Kidney (tissue), 14 donors: ENCODE data around the gene NTRK3. TPM values are rescaled to one million over a fixed set of nuclear protein-coding genes. Genes with fewer than 3 reads are reported as not detected.

ENCODE experiments used
- DNase-seq, 5 donors: peaks; one replicate each; pipeline ENCODE4 v3.0.0-alpha.2; 2013 to 2020
- FAIRE-seq: peaks from 2 replicates; lab custom pipeline; 2012; peaks lifted over from hg19 to GRCh38; lab: Jason Lieb, UNC
- H3K27ac ChIP-seq, 2 donors: one replicate each; pipeline ENCODE4 v1.7.0; 2013; ENCODE audit warnings: low read depth in 2 of 2, low read length in 2 of 2, inconsistent platforms in 1 of 2
- H3K27me3 ChIP-seq: one replicate; pipeline ENCODE4 v1.7.1; 2013; ENCODE audit warnings: low read length, inconsistent platforms; ENCODE audit not compliant: control insufficient read depth, insufficient read depth
- H3K36me3 ChIP-seq, 3 donors: one replicate each; pipeline versions ENCODE4 v1.7.0 to v1.7.1; 2013; ENCODE audit warnings: low read length in 3 of 3, control low read depth in 1 of 3, inconsistent platforms in 1 of 3; ENCODE audit not compliant: insufficient read depth in 3 of 3, control insufficient read depth in 2 of 3
- H3K4me1 ChIP-seq, 3 donors: one replicate each; pipeline versions ENCODE4 v1.7.0 to v1.7.1; 2013; ENCODE audit warnings: low read length in 3 of 3, inconsistent platforms in 1 of 3, low read depth in 1 of 3; ENCODE audit not compliant: control insufficient read depth in 2 of 3, insufficient read depth in 2 of 3
- H3K4me3 ChIP-seq, 3 donors: one replicate each; pipeline versions ENCODE4 v1.7.0 to v1.8.1; 2013; ENCODE audit warnings: low read length in 3 of 3, control low read depth in 1 of 3, inconsistent platforms in 1 of 3
- H3K9ac ChIP-seq, 3 donors: one replicate each; pipeline versions ENCODE4 v1.7.0 to v1.7.1; 2013; ENCODE audit warnings: low read length in 3 of 3, control low read depth in 1 of 3, inconsistent platforms in 1 of 3
- H3K9me3 ChIP-seq, 3 donors: one replicate each; pipeline versions ENCODE4 v1.7.0 to v1.7.1; 2013; ENCODE audit warnings: low read length in 3 of 3, control low read depth in 1 of 3, inconsistent platforms in 1 of 3; ENCODE audit not compliant: control insufficient read depth in 2 of 3, insufficient read depth in 1 of 3
- intact Hi-C: fragments of 100-400 bp; cut with DNase I; formaldehyde crosslinking; loops from one replicate; pipeline ENCODE4 v1.11.1; 2022
- polyA plus RNA-seq: library from polyadenylated mRNA; stranded (reverse); fragments of 350-450 nt; fragmentation: Illumina TruSeq; extraction: RNeasy Lipid Tissue Mini Kit (QIAGEN cat#74804); gene quantifications from one replicate; pipeline ENCODE4 v1.2.3, GENCODE V29; 2014; ENCODE audit warnings: low read depth, low replicate concordance; ENCODE audit not compliant: insufficient read depth
- total RNA-seq: library from RNA; stranded (reverse); fragmentation: NEBNext Ultra II Directional; extraction: Animal tissue kit (Norgen Biotek cat#: 25700); gene quantifications from one replicate; pipeline ENCODE4 v1.2.1, GENCODE V29; 2021
- TF ChIP-seq, protein P1 (sequence below): IDR thresholded peaks from 3 replicates; pipeline ENCODE4 v1.5.1; 2012; ENCODE audit warnings: mild to moderate bottlenecking, moderate library complexity, borderline replicate concordance; ENCODE audit not compliant: insufficient read depth; ENCODE audit errors: extremely low read depth
- donor health status: control.
- donor health status: control.
- donor health status: control.
- donor health status: control.
- donor health status: control.
- donor health status: DM: yes; HTN: yes; CAD: no.
- donor health status: Normal renal cell carcinoma (clear cell type).

The NTRK3 gene
- total and polyA plus RNA-seq, 2 donors from 2014 or later = 8.9 to 25.5 TPM

DNA sequence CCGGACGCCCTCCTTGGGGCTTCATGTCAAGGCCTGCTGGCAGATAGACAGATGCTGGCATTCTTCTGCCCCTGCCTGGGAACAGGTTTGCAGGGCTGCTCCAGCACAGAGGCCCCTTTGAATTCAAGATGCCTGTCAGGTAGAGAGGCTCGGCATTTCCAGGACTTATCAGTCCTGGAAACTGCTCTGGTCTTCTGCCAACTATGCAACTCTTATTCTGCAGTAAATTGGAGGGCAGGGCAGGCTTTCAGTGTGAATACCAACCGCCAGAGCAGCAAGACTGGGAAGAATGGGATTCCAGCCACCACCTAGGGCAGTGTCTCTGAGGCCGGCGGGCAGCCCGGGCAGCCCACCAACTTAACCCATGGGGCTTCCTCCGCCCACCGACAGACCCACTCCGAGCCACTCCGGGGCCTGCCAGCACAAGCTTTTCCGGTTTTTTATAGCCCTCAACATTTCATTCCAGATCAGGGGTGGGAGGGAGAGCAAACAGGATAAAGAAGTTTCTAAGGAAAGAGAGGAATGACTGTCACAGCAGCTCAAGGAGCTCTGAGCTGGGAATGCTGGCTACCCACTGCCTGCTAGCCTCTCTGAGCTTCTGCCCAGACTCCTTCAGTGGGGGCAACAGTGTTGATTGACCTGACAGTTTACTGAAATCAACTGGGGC, 140.9 kb downstream of the NTRK3 start:
- intact Hi-C loops = no loop called here
- Histone ChIP-seq H3K36me3 (no peaks in the 10 kb centered on the region), H3K27ac (no peak overlapping the region), H3K27me3 (no peaks in the 10 kb centered on the region), H3K4me3 (no peak overlapping the region), H3K9me3 (no peaks in the 10 kb centered on the region), H3K9ac (no peak overlapping the region), H3K4me1 (peaks cover 0 to 3% (median 0%) of the 10 kb centered on the region in 3 donors)
- DNase-seq (peak in 1 of 5 donors; percentile 11), FAIRE-seq (no peak)
- TF ChIP-seq, protein P1, sequence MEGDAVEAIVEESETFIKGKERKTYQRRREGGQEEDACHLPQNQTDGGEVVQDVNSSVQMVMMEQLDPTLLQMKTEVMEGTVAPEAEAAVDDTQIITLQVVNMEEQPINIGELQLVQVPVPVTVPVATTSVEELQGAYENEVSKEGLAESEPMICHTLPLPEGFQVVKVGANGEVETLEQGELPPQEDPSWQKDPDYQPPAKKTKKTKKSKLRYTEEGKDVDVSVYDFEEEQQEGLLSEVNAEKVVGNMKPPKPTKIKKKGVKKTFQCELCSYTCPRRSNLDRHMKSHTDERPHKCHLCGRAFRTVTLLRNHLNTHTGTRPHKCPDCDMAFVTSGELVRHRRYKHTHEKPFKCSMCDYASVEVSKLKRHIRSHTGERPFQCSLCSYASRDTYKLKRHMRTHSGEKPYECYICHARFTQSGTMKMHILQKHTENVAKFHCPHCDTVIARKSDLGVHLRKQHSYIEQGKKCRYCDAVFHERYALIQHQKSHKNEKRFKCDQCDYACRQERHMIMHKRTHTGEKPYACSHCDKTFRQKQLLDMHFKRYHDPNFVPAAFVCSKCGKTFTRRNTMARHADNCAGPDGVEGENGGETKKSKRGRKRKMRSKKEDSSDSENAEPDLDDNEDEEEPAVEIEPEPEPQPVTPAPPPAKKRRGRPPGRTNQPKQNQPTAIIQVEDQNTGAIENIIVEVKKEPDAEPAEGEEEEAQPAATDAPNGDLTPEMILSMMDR = no peak

DNA sequence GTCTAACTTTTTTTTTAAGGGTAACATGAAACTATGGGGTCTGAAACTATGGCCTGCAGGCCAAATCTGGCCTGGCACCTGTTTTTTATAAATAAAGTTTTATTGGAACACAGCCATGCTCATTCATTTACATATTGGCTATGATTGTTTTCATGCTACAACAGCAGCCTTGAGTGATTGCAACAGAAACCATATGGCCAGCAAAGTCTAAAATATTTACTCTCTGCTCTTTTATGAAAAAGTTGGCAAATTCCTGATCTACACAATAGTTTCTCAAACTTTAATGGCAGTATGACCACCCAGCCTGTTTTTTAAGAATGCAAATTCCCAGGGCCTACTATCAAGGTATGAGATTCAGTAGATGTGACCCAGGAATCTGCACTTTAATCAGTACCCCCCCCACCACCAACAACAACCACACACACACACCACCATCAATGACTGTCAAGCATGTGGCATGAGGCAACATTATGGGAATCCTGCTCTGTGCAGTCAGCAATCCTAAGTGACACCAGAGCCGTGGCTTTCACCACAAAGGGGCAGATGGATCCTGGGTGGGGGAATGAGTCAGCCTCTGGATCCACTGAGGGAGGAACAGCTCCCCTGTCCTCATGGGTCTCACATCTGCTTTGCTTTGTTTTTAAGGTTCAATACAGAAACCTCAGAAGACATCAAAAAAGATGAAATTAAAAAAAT, 142.8 kb downstream of the NTRK3 start:
- Histone ChIP-seq H3K36me3 (no peaks in the 10 kb centered on the region), H3K27me3 (no peaks in the 10 kb centered on the region), H3K9ac (no peak overlapping the region), H3K4me1 (peaks cover 0 to 3% (median 0%) of the 10 kb centered on the region in 3 donors), H3K27ac (no peak overlapping the region), H3K4me3 (no peak overlapping the region), H3K9me3 (no peaks in the 10 kb centered on the region)
- intact Hi-C loops = no loop called here
- no peak for FAIRE-seq
- DNase-seq = no peak
- TF ChIP-seq, protein P1 = no peak

DNA sequence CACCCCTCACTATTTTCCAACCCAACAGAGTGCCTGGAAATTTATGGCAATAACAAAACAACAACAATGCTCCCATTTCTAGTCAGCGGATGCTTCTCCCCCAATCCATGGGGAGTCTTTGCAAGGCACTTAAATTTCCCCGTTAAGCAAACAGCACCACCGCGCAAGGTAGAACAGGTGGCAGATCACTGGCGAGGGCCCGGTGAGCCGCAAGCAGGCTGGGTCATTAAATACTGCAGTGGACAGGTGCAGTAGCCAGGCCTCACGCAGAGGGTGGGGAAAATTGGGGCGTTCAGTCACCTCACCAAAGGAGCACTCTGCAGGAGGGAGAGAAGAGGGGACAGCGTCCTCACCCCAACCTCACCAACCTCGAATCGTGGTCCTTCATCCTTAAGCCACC, 147.5 kb downstream of the NTRK3 start:
- Histone ChIP-seq H3K27me3 (no peaks in the 10 kb centered on the region), H3K27ac (no peak overlapping the region), H3K4me1 (no peaks in the 10 kb centered on the region), H3K36me3 (no peaks in the 10 kb centered on the region), H3K4me3 (no peak overlapping the region), H3K9ac (no peak overlapping the region), H3K9me3 (no peaks in the 10 kb centered on the region)
- TF ChIP-seq, protein P1 = no peak
- FAIRE-seq (no peak), DNase-seq (no peak)
- intact Hi-C loops = no loop called here
